ENCODE results near the gene OR10A3.

OR10A3 gene

DNA sequence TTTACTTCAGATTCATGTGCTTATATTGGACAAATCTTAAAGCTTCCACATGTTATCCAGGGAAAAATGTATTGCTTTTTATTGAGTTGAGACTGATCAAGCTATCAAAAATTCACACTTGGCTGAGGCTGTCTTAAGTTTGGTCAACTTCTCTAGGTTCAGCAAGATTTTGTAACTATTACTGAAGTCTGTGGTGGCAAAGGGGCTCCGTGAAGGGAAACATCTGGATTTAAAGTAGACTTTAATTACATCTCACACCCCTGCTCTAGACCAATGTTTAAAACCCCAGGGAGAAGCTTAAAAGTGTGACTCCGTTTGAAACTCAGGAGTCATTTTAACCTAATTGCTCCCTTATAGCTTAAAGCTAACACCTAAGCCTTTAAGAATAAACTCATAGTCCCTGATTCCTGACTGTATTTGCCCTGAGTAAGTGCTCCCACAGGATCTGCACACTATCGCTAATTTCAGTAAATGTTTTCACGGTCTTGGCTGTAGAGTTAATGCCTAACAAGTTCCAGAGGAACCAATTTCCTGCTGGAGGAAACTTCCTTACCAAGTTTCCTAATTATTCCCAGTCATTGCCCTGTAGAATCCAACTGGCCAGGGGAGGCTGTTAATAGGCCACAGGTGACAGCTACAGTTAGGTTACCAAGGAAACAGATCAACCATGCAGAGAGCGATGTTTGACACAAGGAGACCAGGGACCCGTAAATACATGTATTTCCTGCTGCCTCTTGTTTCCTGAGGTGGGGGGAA lies 50.9 kb downstream of the OR10A3 start:
- no peak for DNase-seq

DNA sequence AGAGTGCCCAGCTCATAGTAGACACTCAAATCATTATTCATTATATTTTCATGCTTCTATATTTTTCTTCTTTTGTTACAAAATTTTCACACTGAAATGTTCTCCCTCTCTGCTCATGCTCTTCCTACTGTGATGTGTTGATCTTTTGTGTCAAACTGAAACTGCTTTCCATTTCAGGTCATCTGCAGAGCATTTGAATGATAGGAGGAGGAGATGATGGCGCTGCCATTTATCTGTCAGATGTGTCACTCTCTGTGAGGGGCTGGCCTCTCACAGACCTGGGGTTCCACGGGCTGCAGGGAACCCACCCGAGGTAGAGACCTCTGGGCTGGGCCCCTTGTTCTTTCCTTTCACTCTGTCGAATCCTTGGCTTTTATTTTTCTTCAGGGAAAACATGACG lies 51.5 kb downstream of the OR10A3 start:
- DNase-seq = no peak

Data from NCI-H1436 treated with DMSO at 0.1 percent for 48 hours (cell line).